ENCODE results near the gene ACTL10. TPM values are rescaled to one million over a fixed set of nuclear protein-coding genes. Genes with fewer than 3 reads are reported as not detected.
A peak's percentile ranks its signal among the peaks of the same experiment; 100 is the strongest.

The ACTL10 gene
- total and polyA plus RNA-seq, 2 of the 13 experiments (the other 11 are each of a cell fraction or from before 2014, with no cell fraction given) = not detected

DNA sequence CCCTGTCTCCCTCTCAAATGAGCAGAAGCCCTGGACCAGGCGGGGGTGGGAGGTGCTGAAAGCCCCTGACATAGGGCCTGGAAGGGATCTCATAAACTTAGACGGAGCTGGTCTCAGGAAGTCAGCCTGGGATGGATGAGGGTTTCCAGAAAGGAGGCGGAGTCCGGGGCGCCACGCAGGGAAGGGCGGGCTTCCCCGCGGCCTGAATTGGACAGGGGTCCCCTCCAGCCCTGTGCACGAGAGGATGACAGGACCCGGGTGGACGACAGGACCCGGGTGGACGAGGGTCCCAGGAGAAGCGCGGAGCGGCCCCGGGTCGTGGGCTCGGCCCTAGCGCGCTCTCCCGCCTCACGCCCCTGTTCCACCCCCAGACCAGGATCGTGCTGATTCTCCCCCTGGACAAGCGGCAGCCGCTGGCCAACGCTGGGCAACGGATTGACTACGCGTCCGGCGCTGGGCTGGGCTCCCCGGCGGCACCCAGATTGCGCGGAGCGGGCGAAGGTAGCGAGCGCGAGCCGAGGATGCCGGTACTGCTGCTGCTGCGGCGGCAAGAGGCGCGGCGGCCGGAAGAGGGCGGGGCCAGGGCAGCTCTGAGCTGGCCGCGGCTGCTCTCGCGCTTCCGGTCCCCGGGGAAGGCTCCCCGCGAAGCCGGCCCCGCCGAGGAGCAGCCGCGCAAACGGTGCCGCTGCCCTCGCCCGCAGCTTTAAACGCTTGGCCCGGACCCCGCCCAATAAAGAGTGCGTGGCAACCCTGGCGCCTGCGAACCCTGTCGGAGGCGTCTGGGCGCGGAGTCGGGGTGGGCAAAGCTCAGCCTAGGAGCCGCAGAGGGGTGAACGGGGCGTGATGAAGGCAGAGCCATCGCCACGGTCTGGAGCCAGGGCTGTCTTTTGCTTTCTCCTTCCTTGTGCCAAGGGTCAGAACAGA, 3.3 kb upstream of the ACTL10 start (continued):
- TF ChIP-seq ETV5 (CRISPR knock-in tag; IDR thresholded peaks at IDR 0.05; ENCODE audit: borderline replicate concordance) = peak; percentile 96
- peak; percentile 85; the same call in 1 of the 2 replicates for TF ChIP-seq MXD1 (CRISPR knock-in tag; IDR thresholded peaks at IDR 0.05)
- TF ChIP-seq, protein P1, sequence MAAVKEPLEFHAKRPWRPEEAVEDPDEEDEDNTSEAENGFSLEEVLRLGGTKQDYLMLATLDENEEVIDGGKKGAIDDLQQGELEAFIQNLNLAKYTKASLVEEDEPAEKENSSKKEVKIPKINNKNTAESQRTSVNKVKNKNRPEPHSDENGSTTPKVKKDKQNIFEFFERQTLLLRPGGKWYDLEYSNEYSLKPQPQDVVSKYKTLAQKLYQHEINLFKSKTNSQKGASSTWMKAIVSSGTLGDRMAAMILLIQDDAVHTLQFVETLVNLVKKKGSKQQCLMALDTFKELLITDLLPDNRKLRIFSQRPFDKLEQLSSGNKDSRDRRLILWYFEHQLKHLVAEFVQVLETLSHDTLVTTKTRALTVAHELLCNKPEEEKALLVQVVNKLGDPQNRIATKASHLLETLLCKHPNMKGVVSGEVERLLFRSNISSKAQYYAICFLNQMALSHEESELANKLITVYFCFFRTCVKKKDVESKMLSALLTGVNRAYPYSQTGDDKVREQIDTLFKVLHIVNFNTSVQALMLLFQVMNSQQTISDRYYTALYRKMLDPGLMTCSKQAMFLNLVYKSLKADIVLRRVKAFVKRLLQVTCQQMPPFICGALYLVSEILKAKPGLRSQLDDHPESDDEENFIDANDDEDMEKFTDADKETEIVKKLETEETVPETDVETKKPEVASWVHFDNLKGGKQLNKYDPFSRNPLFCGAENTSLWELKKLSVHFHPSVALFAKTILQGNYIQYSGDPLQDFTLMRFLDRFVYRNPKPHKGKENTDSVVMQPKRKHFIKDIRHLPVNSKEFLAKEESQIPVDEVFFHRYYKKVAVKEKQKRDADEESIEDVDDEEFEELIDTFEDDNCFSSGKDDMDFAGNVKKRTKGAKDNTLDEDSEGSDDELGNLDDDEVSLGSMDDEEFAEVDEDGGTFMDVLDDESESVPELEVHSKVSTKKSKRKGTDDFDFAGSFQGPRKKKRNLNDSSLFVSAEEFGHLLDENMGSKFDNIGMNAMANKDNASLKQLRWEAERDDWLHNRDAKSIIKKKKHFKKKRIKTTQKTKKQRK (IDR thresholded peaks at IDR 0.05; ENCODE audit: low read length) = no peak
- TF ChIP-seq, protein P2, sequence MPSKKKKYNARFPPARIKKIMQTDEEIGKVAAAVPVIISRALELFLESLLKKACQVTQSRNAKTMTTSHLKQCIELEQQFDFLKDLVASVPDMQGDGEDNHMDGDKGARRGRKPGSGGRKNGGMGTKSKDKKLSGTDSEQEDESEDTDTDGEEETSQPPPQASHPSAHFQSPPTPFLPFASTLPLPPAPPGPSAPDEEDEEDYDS (CRISPR knock-in tag; IDR thresholded peaks at IDR 0.05) = peak; percentile 70
- TF ChIP-seq ZBTB1 (CRISPR knock-in tag; IDR thresholded peaks at IDR 0.05; ENCODE audit: borderline replicate concordance) = 0 out of 2 replicates have a peak, but pooled peaks have one; percentile 25
- peak; percentile 36; the same call in 1 of the 2 replicates for TF ChIP-seq MIXL1 (CRISPR knock-in tag; IDR thresholded peaks at IDR 0.05)
- TF ChIP-seq LBX2 (CRISPR knock-in tag; IDR thresholded peaks at IDR 0.05; ENCODE audit: borderline replicate concordance) = peak; percentile 43; the same call in 1 of the 2 replicates
- 0 out of 2 replicates have a peak, but pooled peaks have one; percentile 59 for TF ChIP-seq ZNF20 (CRISPR knock-in tag; IDR thresholded peaks at IDR 0.05)
- no peak for TF ChIP-seq ADNP (CRISPR knock-in tag; IDR thresholded peaks at IDR 0.05)
- TF ChIP-seq MAFF (IDR thresholded peaks at IDR 0.05; ENCODE audit: low read depth, low read length) = no peak
- TF ChIP-seq, protein P3, sequence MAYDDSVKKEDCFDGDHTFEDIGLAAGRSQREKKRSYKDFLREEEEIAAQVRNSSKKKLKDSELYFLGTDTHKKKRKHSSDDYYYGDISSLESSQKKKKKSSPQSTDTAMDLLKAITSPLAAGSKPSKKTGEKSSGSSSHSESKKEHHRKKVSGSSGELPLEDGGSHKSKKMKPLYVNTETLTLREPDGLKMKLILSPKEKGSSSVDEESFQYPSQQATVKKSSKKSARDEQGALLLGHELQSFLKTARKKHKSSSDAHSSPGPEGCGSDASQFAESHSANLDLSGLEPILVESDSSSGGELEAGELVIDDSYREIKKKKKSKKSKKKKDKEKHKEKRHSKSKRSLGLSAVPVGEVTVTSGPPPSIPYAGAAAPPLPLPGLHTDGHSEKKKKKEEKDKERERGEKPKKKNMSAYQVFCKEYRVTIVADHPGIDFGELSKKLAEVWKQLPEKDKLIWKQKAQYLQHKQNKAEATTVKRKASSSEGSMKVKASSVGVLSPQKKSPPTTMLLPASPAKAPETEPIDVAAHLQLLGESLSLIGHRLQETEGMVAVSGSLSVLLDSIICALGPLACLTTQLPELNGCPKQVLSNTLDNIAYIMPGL (CRISPR knock-in tag; IDR thresholded peaks at IDR 0.05; ENCODE audit: borderline replicate concordance in 1 of 2, low read depth in 1 of 2) = peak; percentile 81 to 88
- peak; percentile 55; the same call in 1 of the 2 replicates for TF ChIP-seq ZBTB26 (CRISPR knock-in tag; IDR thresholded peaks at IDR 0.05; ENCODE audit: borderline replicate concordance)
- TF ChIP-seq MTF1 (CRISPR knock-in tag; IDR thresholded peaks at IDR 0.05) = no peak
